HuH-7.5 (cell line): ENCODE data around the gene CLIC4.
"Not testable (repeated sequence)": the region's sequence is repeated elsewhere in the genome, so short reads cannot be mapped to it uniquely, and the experiment has no call there.

ENCODE experiments used
- DNase-seq: peaks from one replicate; pipeline ENCODE4 v3.0.0; 2011; ENCODE audit warnings: low spot score

The CLIC4 gene

GRCh38 chr1:24717887-24718650 lies 27.2 kb upstream of the CLIC4 start:
- DNase-seq: no peak

DNA sequence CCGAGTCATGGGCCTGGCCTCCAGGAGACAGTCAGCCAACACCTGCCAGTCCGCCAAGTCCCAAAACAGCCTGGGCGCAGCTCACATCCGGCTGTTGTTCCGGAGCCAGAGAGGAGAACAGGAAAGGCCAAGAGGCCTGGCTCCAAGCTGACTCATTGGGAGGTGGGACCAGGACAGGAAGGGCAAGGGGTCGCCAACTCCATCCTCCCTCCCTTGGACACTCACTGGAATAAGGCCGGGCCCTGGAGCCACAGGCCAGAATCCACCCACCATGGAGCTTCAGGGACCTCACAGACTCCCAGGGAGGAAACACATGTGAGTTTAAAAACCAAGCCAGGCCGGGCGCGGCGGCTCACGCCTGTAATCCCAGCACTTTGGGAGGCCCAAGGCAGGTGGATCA lies 25.1 kb upstream of the CLIC4 start:
- DNase-seq: no peak

GRCh38 chr1:24721533-24721932 lies 23.7 kb upstream of the CLIC4 start:
- DNase-seq: no peak

DNA sequence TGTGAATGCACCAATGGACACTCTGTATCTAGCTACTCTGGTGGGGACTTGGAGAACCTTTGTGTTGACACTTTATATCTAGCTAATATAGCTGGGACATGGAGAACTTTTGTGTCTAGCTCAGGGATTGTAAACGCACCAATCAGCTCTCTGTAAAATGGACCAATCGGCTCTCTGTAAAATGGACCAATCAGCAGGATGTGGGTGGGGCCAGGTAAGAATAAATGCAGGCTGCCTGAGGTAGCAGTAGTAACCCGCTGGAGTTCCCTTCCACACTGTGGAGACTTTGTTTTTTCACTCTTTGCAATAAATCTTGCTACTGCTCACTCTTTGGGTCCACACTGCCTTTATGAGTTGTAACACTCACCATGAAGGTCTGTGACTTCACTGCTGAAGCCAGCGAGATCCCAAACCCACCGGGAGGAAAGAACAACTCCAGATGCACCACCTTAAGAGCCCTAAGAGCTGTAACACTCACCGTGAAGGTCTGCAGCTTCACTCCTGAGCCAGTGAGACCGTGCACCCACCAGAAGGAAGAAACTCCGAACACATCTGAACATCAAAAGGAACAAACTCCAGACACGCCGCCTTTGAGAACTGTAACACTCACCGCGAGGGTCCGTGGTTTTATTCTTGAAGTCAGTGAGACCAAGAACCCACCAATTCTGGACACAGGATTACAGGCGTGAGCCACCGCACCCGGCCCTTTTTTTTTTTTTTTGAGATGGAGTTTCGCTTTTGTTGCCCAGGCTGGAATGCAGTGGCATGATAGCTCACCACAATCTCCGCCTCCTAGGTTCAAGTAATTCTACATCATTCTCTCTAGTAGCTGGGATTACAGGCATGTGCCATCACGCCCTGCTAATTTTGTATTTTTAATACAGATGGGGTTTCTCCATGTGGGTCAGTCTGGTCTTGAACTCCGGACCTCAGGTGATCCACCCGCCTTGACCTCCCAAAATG lies 22.9 kb upstream of the CLIC4 start:
- not testable (repeated sequence) for DNase-seq

- DNase-seq: peak; percentile 95
These were observed 20.7 kb upstream of the CLIC4 start for GRCh38 chr1:24724345-24725208.

DNA sequence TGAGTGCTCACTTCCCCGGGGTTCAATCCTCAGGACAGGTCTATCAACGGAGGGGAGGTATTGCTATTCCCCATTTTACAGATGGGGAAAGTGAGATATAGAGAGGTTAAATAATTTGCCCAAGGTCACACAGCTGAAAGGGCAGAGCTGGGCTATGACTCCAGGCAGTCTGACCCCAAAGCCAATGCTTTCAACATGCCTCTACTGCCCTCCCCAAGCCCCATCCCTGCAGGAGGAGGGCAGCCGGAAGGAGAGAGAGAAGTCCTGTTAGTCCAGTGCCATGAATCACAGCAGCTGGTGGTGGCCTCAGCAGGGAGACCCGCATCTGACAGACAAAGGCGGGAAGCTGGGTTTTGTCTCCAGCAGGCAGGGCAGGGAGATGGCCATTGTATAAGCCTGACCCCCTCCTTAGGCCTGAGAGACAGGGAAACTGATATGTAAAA lies 20.0 kb upstream of the CLIC4 start:
- DNase-seq: no peak

- no peak for DNase-seq
These were observed 18.5 kb upstream of the CLIC4 start for GRCh38 chr1:24726741-24727140.

DNA sequence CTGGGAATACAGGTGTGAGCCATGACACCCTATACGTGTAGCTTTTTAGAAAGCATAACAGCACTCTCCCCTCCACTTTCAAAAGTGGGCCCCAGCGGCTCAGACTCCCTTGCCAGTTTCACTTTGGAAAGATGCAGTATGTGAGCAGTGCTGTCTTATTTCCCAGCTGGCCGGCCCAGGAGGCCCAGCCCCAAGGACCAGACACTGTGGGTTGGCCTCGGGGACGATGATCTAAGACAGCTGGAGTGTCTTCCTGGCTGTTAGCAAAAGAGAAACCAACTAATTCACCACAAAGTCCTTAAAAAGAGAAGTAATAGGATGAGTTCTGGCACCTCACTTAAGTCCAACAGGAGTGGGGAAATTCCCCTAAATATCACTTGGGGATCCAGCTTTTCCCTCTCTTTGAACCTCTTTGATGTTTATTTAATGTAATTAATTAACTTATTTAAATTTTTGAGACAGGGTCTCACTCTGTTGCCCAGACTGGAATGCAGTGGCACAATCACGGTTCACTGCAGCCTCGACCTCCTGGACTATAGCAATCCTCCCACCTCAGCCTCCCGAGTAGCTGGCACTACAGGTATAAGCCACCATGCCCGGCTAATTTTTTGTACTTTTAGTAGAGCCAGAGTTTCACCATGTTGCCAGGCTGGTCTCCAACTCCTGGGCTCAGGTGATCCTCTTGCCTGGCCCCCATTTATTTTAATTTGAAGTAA lies 17.6 kb upstream of the CLIC4 start:
- DNase-seq: no peak

DNA sequence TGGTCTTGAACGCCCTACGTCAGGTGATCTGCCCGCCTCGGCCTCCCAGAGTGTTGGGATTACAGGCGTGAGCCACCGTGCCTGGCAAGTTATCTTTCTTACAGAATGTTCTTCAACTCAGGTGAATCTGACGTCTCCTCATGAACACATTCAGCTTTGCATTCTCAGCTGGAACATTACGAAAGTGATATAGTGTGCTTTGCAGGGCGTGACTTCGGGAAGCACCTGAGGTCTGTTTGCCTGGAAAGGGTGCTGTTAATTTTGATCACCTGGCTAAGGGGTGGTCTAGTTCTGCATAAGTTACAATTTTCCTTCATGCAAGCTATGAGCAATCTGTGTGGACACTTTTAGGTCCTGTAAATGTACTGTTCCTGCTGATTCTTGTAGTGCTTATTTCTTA lies 16.3 kb upstream of the CLIC4 start:
- DNase-seq: no peak

GRCh38 chr1:24732186-24732885 lies 12.9 kb upstream of the CLIC4 start:
- no peak for DNase-seq

DNA sequence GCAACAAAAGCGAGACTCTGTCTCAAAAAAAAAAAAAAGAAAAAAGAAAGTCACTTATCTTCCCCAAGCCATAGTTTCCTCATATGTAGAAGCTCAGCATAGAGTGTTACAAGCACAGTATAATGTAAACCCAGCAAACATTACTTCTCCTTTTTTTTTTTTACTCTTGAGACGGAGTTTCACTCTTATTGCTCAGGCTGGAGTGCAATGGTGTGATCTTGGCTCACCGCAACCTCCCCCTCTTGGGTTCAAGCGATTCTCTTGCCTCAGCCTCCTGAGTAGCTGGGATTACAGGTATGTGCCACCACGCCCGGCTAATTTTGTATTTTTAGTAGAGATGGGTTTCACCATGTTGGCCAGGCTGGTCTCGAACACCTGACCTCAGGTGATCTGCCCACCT lies 11.9 kb upstream of the CLIC4 start:
- not testable (repeated sequence) for DNase-seq

DNA sequence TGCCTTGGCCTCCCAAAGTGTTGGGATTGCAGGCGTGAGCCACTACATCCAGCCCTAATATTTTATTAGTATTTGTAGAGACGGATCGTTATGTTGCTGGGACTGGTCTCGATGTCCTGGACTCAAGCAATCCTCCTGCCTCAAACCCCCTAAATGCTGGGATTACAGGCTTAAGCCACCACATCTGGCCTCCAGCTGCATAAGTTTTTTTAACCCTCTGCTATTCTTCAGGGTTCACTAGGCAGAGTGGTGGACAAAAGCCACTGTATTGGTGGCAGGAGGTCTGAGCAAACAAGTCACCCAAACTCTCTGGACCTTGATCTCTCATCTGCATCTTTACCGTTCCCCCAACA lies 10.1 kb upstream of the CLIC4 start:
- DNase-seq: no peak

- no peak for DNase-seq
These were observed 9.5 kb upstream of the CLIC4 start for GRCh38 chr1:24735509-24736375.

DNA sequence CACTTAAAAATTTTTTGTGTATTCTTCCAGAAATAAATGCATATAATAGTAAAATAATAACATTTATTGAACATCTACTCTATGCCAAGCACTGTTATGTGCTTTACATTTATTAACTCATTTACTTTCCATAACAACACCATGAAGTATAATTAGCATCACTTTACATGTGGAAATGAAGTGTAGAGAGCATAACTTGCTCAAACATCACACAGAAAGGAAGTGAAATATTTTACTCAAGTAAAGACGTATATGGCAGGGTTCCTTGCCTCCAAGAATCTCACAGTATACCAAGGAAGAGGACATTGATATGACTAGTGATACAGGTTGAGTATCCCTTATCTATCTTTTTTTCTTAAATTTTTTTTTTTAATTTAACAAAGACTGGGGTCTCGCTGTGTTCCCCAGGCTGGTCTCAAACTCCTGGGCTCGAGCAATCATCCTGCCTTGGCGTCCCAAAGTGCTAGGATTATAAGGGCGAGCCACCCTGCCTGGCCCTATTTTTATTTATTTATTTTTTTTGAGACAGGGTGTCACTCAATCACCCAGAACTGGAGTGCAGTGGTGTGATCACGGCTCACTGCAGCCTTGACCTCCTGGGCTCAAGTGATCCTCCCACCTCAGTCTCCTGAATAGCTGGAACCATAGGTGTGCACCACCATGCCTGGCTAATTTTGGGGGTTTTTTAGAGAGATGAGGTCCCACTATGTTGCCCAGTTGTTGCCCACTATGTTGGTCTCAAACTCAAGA lies 7.7 kb upstream of the CLIC4 start:
- no peak for DNase-seq

GRCh38 chr1:24739241-24739640 lies 6.0 kb upstream of the CLIC4 start:
- no peak for DNase-seq

DNA sequence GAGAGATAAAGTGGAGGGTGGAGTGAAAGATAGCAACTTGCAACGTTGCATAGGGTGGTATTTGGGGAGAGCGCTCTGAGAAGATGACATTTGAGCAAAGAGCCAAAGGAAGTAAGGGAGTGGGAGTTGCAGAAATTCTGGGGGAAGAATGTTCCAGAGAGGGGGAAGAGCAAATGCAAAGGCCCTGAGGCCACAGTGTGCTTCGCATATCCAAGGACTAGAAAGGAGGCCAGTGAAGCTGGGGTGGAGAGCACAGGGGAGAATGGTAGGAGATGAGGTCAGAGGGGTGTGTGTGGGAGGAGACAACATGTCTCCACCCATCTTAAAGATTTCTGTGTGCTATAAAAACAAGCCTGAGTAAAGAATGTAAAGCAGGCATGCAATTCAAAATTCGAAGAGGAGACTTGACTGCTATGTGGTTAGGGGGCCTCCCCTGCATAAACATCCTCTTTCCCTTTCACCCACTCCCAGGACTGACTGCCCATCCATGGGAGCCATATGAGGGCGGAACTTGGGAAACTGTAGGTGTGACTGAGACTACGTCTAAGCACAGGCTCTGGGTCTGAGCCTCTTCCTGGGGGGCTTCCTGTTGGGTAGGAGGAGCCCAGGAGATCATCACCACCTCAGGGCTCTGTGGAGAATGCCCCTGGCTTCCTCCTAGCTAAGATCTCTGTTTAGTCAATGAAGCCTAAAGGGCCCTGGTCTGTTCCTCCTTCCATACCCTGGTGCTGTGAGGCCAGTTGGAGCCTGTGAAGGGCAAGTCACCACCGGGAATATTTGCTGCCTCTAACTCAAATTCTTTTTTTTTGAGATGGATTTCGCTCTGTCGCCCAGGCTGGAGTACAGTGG lies 2.9 kb upstream of the CLIC4 start:
- DNase-seq: no peak

- DNase-seq: no peak
These were observed 1.6 kb upstream of the CLIC4 start for GRCh38 chr1:24743404-24744211.
